GM18519 (cell line): Measurements from ENCODE around the gene FAM81B.
"Not testable (repeated sequence)": the region's sequence is repeated elsewhere in the genome, so short reads cannot be mapped to it uniquely, and the experiment has no call there.

Experiments
- ATAC-seq: cut with Tn5 transposase; IDR thresholded peaks from one replicate; pipeline ENCODE4 v1.9.1; 2021; ENCODE audit warnings: mild to moderate bottlenecking, moderate library complexity; ENCODE audit not compliant: unreplicated experiment, low FRiP score

Gene FAM81B

GRCh38 chr5:95390812-95391492 lies at the start of gene FAM81B:
Gene FAM81B, plus strand, starts transcription at chr5:95391366. Its CDS starts 24 bp downstream, at chr5:95391390.
- ATAC-seq: no peak

- ATAC-seq: not testable (repeated sequence)
Observed at GRCh38 chr5:95341444-95341843, 49.7 kb upstream of the FAM81B start.

GRCh38 chr5:95347506-95348120 lies 43.6 kb upstream of the FAM81B start:
- no peak for ATAC-seq

GRCh38 chr5:95350631-95351030 lies 40.5 kb upstream of the FAM81B start:
- no peak for ATAC-seq

GRCh38 chr5:95352691-95353090 lies 38.5 kb upstream of the FAM81B start:
- ATAC-seq: no peak

GRCh38 chr5:95358320-95358719 lies 32.8 kb upstream of the FAM81B start:
- ATAC-seq: no peak

- ATAC-seq: no peak
Observed at GRCh38 chr5:95358848-95359247, 32.3 kb upstream of the FAM81B start.

GRCh38 chr5:95360667-95361066 lies 30.5 kb upstream of the FAM81B start:
- not testable (repeated sequence) for ATAC-seq

GRCh38 chr5:95365302-95366095 lies 25.7 kb upstream of the FAM81B start:
- ATAC-seq: no peak

- ATAC-seq: no peak
Observed at GRCh38 chr5:95369782-95370181, 21.4 kb upstream of the FAM81B start.

- ATAC-seq: no peak
Observed at GRCh38 chr5:95374061-95374460, 17.1 kb upstream of the FAM81B start.

GRCh38 chr5:95375591-95375990 lies 15.6 kb upstream of the FAM81B start:
- no peak for ATAC-seq

- ATAC-seq: no peak
Observed at GRCh38 chr5:95379133-95379532, 12.0 kb upstream of the FAM81B start.

GRCh38 chr5:95380103-95380628 lies 11.0 kb upstream of the FAM81B start:
- ATAC-seq: no peak

- ATAC-seq: no peak
Observed at GRCh38 chr5:95382801-95383200, 8.4 kb upstream of the FAM81B start.

- no peak for ATAC-seq
Observed at GRCh38 chr5:95384485-95385213, 6.5 kb upstream of the FAM81B start.

- no peak for ATAC-seq
Observed at GRCh38 chr5:95385334-95385733, 5.8 kb upstream of the FAM81B start.

- ATAC-seq: not testable (repeated sequence)
Observed at GRCh38 chr5:95391965-95392364, 799 bp downstream of the FAM81B start.

- ATAC-seq: no peak
Observed at GRCh38 chr5:95392593-95393182, 1.5 kb downstream of the FAM81B start.

GRCh38 chr5:95393279-95393678 lies 2.1 kb downstream of the FAM81B start:
- no peak for ATAC-seq
